HG02763 (cell line): ENCODE measurements around the gene B3GNT8.
"Not testable (repeated sequence)": the region's sequence is repeated elsewhere in the genome, so short reads cannot be mapped to it uniquely, and the experiment has no call there.

Experiments
- ATAC-seq: cut with Tn5 transposase; IDR thresholded peaks from one replicate; pipeline ENCODE4 v1.9.1; 2021; ENCODE audit warnings: mild to moderate bottlenecking, moderate library complexity; ENCODE audit not compliant: unreplicated experiment

B3GNT8 gene

GRCh38 chr19:41416194-41416674 is 10.9 kb downstream of the B3GNT8 start:
- no peak for ATAC-seq

- ATAC-seq = no peak
Observed at GRCh38 chr19:41415154-41415571, 12.0 kb downstream of the B3GNT8 start.

- no peak for ATAC-seq
Observed at GRCh38 chr19:41414461-41414860, 12.7 kb downstream of the B3GNT8 start.

GRCh38 chr19:41413947-41414346 is 13.2 kb downstream of the B3GNT8 start:
- ATAC-seq = no peak

GRCh38 chr19:41412953-41413352 is 14.2 kb downstream of the B3GNT8 start:
- ATAC-seq = no peak

- no peak for ATAC-seq
Observed at GRCh38 chr19:41411968-41412265, 15.3 kb downstream of the B3GNT8 start.

GRCh38 chr19:41411100-41411967 is 15.8 kb downstream of the B3GNT8 start:
- ATAC-seq = no peak

GRCh38 chr19:41410336-41411054 is 16.7 kb downstream of the B3GNT8 start:
- no peak for ATAC-seq

GRCh38 chr19:41409288-41409687 is 17.9 kb downstream of the B3GNT8 start:
- ATAC-seq = no peak

- not testable (repeated sequence) for ATAC-seq
Observed at GRCh38 chr19:41408846-41409245, 18.3 kb downstream of the B3GNT8 start.

- no peak for ATAC-seq
Observed at GRCh38 chr19:41408256-41408655, 18.9 kb downstream of the B3GNT8 start.

GRCh38 chr19:41407271-41407670 is 19.9 kb downstream of the B3GNT8 start:
- no peak for ATAC-seq

GRCh38 chr19:41405776-41406175 is 21.4 kb downstream of the B3GNT8 start:
- no peak for ATAC-seq

- ATAC-seq = no peak
Observed at GRCh38 chr19:41403181-41403970, 23.8 kb downstream of the B3GNT8 start.

GRCh38 chr19:41402010-41402409 is 25.2 kb downstream of the B3GNT8 start:
- ATAC-seq = no peak

- ATAC-seq = no peak
Observed at GRCh38 chr19:41401483-41401882, 25.7 kb downstream of the B3GNT8 start.

- no peak for ATAC-seq
Observed at GRCh38 chr19:41399525-41399924, 27.6 kb downstream of the B3GNT8 start.

- ATAC-seq = no peak
Observed at GRCh38 chr19:41399091-41399490, 28.1 kb downstream of the B3GNT8 start.

- no peak for ATAC-seq
Observed at GRCh38 chr19:41398598-41398997, 28.6 kb downstream of the B3GNT8 start.

- ATAC-seq = no peak
Observed at GRCh38 chr19:41398050-41398418, 29.1 kb downstream of the B3GNT8 start.
